GM23248 (cell line): ENCODE data around the gene ACTN1.

Source experiments
- EZH2 ChIP-seq: fragments of 200-600 bp; sonication (generic); IDR thresholded peaks from 2 replicates; pipeline ENCODE4 v1.6.1; 2018; ENCODE audit warnings: antibody characterized with exemption, mild to moderate bottlenecking; ENCODE audit not compliant: insufficient read depth, poor library complexity, severe bottlenecking
- EZH2phosphoT487 ChIP-seq: fragments of 200-600 bp; sonication (generic); IDR thresholded peaks from 2 replicates; pipeline ENCODE4 v1.6.1; 2018; ENCODE audit warnings: antibody characterized with exemption, moderate library complexity, mild to moderate bottlenecking, low read depth; ENCODE audit not compliant: insufficient read depth

DNA sequence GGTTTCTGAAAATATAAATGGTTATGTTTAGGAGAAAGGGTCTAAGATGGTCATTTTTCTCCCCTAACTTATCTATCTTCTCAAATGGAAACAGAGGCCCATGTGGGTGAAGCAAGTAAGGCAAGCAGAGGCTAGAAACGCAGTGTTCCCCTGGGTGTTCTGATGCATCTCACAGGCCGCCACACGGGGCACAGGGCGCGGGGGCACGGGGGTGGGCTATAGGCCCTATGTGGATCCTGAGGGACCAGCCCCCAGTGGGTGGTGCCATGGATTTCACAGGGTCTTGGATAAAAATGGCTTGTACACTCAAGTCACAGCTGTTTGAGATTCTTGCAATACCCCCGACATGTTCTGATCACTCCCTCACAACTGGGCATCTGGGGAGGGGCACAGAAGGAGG, 17.7 kb downstream of the ACTN1 start:
- TF ChIP-seq EZH2 (no peak), EZH2phosphoT487 (no peak)
